GM18526 (cell line): ENCODE measurements around the gene BCKDK.

Experiments used
- POLR2A ChIP-seq: IDR thresholded peaks from 3 replicates; pipeline ENCODE4 v1.6.1; 2011; ENCODE audit not compliant: insufficient read length; ENCODE audit errors: extremely low read depth

The BCKDK gene

DNA sequence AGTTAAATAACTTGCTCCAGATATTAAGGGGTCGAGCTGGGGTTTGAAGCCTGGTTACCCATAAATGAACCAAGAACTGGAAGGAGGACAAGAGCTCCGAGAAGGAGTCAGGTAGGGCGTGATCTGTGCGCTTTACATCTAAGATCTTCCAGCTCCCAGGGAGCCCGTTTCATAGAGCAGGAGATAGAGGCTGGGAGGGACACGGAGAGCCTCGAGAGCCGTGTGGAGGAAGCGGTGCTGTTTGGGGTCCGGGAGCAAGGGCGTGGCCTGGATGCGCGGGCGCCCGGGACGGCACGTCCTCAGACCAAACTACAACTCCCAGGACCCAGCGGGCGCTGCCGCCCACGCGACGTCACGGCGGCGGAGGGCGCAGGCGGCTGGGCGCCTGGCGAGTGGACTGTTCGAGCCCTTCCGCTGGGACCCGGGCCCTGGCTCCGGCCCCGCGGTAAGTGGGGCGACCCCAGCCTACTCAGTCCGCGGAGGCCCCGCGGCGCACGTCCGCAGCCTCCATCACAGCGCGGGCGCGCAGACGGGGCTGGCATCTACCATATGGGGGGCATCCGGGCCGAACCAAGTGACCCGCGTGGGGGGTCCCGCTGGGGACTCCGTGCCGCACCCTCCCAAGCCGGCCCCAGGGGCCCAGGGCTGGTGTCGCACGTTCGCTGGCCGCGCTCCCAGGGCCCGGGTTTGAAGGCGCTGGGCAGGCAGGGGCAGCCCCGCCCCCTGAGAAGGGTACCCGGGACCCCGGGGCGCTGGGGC, at the start of gene BCKDK:
Gene BCKDK, plus strand, starts transcription at position 352 of the 759 bp plus-strand sequence. CDS start 838 bp downstream, outside the sequence.
- TF ChIP-seq POLR2A: peak; percentile 44

- no peak for TF ChIP-seq POLR2A
Observed at GRCh38 chr16:31061126-31061812, 46.9 kb upstream of the BCKDK start.

DNA sequence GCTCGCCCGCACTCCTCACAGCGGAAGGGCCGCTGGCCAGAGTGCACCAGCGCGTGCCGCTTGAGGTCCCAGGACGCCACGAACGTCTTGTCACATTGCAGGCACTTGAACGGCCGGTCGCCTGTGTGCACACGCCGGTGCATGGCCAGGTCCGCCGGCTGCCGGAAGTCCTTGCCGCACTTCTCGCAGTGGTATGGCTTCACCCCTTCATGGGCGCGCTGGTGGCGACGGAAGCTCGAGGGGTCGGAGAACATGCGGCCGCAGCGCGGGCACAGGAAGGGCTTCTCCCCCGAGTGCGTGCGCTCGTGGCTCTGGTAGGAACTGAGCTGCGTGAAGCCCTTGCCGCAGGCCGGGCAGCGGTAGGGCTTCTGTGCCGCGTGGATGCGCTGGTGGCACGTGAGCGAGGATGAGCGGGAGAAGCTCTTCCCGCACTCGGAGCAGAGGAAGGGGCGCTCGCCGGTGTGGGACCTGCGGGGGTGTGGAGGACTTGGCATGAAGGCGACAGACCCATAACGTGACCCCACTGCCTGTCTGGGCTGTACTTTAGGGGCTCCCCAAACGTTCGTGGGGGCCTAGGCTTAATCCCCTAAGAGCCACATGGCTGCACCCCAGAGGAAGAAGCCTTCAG, 46.3 kb upstream of the BCKDK start:
- no peak for TF ChIP-seq POLR2A

DNA sequence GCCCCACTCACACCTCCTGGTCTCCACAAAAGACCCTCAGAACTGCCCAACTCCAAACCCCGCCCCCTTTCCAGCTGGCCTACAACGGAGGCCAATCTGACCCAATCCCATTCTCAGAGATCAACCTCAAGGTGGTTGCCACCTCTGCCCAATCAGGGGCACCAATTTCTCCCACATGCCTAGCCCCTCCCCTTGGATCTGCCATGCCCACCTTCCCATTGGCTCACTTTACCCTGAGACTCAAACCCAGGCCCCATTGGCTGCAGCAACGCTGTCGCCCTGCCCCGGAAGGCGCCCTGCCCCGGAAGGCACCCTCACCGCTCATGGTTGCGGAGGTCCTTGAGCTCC, 44.7 kb upstream of the BCKDK start:
- TF ChIP-seq POLR2A: no peak

GRCh38 chr16:31063843-31064611, 44.2 kb upstream of the BCKDK start:
- TF ChIP-seq POLR2A: no peak

GRCh38 chr16:31064882-31065461, 43.2 kb upstream of the BCKDK start:
- TF ChIP-seq POLR2A: no peak

DNA sequence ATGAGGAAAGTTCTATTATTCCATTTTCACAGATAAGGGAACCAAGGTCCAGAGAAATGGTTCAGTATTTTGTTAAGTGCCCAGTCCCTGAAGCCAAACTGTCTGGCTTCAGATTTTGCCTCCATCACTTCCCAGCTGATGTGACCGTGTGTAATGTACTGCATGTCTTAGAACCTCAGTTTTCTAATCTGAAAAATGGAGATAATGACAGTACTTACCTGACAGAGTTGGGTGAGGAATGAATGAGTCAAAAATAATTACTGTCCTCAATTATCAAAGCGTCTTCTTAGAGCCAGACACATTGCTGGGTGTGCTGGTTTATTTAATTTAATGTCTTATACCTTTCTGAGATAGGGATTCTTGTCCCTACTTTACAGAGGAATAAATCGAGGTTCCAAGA, 40.8 kb upstream of the BCKDK start:
- TF ChIP-seq POLR2A: no peak

GRCh38 chr16:31071861-31072260, 36.3 kb upstream of the BCKDK start:
- TF ChIP-seq POLR2A: no peak

DNA sequence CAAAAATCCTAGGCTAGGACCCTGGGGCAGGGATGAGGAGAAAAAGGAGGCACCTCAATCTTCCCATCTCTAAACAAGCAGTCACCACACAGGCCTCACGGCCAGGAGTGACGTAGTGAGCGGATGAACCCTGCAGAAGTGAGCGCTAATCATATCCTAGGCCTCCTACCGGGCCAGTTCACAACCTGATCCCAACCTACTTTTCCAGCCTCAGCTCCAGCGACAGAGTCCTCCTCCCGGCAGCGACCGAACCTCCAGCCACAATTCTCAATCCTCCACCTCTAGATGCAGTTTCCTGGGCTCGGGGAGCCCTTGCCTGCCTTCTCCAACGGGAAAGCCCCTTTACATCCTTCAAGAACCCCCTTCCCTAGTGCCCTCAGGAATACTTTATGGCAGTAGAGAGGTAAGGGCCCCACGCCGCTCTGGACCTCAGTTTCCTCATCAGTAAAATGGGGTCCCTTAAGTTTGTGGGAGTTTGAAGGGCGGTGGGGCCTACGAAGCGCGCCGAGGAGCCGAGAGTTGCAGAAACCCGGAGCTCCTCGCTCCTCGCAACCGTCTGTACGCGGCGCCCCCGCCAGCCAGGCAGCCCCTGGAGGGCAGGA, 35.5 kb upstream of the BCKDK start:
- TF ChIP-seq POLR2A: no peak

DNA sequence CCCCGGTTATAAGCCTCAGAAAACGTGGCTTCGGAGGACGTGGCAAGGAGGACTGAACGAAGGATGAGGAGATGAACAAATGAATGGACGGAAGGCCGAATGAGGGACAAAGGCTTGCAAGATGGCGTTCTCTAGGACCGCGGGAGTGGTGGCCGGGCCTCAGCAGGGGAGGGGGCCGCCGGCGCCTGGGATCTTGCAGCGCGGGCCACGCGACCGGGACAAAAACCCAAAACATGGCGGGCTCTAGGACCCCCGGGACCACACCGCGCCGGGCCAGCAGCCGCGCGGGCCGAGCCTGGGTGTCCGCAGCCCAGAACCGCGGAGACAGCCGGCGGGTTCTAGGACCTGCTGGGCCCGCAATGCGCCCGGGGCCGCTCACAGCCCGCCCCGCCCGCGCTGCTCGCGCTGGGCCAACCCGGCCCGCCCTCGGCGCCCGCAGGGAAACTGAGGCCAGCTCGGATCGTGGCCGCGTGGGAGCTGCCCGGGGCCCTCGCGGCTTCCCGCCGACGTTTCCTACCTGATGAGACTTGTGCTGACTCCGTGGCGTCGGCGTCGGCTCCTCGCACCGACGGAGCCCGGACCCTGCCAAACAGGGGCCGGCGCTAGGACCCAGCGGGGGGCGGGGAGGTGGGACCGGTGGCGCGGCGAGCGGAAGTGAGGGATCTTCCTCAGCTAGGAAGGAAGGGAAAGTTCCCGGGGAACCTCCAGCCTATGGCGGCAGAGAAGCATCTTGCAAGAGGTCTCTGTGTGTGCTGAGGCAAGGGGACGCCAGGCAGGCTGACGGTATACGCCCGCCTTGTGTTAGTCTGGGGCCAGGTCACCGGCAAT, 34.8 kb upstream of the BCKDK start:
- TF ChIP-seq POLR2A: peak; percentile 43

GRCh38 chr16:31073970-31074813, 34.0 kb upstream of the BCKDK start, which contains the start of the genes ZNF646 and ZNF668:
TSS of gene ZNF646 (plus strand) at chr16:31074422. CDS start at chr16:31076325, 1,903 bp downstream.
TSS of gene ZNF668 (minus strand) at chr16:31074240. CDS start at chr16:31064459, 9,781 bp downstream.
- TF ChIP-seq POLR2A: peak; percentile 89

DNA sequence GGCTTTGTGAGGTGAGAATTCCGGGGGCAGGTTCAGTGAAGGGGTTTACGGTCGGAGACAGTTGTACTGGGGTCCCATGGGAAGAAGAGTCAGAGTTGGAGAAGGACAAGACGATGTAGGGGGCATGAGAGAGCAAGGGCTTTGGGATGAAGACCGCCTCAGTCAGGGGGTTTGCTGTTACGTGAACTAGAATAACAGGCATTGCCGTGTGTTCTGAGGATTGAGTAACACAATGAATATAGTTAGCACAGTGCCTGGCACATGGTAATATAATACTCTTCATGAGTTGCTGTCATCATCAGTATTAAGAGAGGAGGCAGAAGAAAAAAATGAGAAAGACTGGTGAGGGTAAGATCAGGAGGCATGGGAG, 33.4 kb upstream of the BCKDK start:
- TF ChIP-seq POLR2A: no peak

DNA sequence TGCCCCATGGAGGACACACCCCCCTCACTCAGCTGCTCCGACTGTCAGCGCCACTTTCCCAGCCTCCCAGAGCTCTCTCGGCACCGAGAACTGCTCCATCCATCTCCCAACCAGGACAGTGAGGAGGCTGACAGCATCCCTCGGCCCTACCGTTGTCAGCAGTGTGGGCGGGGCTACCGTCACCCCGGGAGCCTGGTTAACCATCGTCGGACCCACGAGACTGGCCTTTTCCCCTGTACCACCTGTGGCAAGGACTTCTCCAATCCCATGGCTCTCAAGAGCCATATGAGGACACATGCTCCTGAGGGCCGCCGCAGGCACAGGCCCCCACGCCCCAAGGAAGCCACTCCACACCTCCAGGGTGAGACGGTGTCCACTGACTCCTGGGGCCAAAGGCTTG, 31.9 kb upstream of the BCKDK start:
- TF ChIP-seq POLR2A: no peak
